GM18502 (cell line): ENCODE data around the gene ERO1A.
A peak's percentile ranks its signal among the peaks of the same experiment; 100 is the strongest.
"Not testable (repeated sequence)": the region's sequence is repeated elsewhere in the genome, so short reads cannot be mapped to it uniquely, and the experiment has no call there.

Experiments
- ATAC-seq: cut with Tn5 transposase; IDR thresholded peaks from one replicate; pipeline ENCODE4 v1.9.1; 2021; ENCODE audit warnings: mild to moderate bottlenecking; ENCODE audit not compliant: unreplicated experiment, poor library complexity

ERO1A gene, protein sequence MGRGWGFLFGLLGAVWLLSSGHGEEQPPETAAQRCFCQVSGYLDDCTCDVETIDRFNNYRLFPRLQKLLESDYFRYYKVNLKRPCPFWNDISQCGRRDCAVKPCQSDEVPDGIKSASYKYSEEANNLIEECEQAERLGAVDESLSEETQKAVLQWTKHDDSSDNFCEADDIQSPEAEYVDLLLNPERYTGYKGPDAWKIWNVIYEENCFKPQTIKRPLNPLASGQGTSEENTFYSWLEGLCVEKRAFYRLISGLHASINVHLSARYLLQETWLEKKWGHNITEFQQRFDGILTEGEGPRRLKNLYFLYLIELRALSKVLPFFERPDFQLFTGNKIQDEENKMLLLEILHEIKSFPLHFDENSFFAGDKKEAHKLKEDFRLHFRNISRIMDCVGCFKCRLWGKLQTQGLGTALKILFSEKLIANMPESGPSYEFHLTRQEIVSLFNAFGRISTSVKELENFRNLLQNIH

DNA sequence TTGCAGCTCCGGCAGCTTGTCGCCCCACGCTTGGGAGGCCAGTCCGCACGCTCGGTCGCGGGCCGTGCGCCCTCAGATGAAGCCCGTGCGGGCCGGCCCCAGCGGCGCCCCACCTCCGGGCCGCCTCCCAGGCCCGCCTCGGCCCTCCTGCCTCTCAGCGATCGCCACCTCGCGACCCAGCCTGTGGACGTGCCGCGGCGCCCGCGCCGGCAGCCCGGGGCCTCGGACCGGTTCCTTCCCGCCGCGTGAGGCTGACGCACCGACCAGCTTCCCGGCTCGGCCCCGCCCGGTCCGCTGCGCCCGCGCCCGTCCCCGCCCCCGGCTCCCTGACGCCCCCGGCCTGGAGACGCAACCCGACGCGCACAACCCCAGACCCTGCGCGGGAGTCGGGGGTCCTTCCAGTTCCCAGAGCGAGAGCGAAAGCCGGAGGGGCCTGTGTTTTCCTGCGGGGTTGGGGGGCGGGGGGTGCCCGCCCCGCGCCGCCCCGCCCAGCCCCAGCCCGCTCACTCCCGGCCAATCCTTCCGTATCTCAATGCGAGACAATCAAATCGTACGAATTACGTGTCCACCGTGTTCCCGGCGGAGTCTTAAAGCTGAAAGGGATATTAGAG is at the start of gene ERO1A:
ERO1A (minus strand) TSS at position 78 of the 611 bp plus-strand sequence; CDS start at position 1, 77 bp downstream.
- ATAC-seq: peak; percentile 63

DNA sequence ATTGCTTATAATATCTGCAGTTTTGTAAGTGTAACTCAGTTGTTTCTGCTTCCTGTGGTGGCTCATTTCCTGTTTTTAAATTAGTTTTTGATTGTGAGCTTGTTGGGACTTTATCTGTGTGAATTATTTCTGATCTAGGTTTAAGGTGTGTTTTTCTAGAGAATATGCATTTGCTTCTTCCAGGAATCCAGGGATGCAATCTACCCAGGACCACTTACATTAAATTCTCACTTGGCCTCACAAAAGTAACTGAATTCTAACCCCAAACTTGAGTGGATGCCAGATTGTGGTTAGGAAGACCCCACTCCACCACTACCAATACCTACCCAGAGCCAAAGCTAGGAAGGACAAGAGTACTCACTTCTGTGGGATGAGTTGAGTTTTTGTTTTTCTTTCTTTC is 46.5 kb upstream of the ERO1A start:
- ATAC-seq: peak; percentile 32

DNA sequence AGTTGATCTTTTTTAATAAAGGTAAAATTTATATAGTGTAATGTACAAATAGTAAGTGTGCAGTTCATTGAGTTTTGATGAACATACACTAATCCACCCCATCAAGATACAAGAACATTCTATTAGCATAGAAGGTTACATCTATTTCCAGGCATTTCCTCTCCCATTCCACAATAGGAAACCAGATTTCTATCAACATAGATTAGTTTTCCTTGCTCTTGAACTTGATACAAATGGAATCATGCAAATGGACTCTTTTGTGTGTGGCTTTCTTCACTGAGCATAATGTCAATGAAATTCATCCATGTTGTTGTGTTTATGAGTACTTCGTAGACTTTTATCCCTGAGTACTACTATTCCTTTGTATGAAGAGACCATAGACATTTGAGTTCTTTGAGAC is 45.4 kb upstream of the ERO1A start:
- no peak for ATAC-seq

DNA sequence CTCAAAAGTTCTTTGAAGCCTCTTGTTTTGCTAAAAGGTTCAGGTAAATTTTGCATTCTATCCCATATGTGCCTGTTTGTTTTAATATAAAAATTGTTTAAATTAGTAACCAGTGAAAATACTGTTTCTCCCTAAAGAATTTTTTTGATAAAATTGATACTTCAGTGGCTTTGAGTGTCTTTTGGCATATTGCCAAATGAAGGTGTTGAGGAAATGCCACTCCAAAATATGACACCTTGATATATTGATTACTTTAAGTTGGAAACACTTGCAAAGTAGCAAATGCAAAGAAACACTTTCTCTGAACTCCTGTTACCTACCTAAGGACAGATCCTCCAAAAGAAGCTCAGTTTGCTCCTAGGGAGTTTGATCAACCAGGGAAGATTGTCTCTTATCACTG is 43.1 kb upstream of the ERO1A start:
- ATAC-seq: no peak

DNA sequence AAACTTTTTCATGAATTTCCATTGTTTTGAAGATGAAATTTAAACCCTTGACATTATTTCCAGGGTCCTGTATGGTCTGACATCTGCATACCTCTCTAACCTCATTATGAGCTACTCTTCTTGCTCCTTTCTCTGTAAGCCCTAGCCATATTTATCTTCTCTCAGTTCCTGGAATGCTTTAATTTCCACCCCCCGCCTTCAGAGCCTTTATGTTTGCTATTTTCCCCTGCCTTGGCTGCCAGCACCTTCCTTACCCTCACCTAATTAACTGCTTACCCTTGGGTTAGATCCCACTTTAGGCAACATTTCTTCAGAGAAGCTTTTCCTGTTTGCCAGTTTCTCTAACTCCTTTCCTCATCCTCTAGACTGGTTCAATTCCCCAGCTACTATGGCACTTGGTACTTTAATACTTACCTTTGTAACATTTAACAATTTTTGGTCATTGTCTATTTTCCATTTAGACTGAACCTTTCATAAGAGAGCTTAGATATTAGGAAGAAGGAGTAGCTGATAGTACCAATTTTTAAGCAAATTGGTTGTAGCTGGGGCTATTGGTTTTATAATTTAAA is 40.6 kb upstream of the ERO1A start:
- no peak for ATAC-seq

DNA sequence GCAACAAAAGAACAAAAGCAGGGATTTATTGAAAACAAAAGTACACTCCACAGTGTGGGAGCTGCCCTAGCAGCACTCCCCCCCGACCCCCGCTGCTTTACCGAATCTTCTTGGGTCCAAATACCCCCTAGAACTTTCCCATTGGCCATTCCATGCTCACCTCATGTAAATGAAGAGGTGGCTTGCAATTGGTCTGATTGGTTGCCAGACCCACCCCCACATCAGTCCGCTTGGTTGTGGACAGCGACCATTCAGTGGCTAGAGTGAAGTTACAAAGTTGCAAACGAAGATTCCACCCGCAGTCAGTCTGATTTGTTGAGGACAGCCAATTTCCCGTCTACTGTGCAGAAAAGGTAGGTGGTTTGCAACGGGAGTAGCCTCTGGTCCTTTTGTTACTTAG is 38.5 kb upstream of the ERO1A start:
- no peak for ATAC-seq

DNA sequence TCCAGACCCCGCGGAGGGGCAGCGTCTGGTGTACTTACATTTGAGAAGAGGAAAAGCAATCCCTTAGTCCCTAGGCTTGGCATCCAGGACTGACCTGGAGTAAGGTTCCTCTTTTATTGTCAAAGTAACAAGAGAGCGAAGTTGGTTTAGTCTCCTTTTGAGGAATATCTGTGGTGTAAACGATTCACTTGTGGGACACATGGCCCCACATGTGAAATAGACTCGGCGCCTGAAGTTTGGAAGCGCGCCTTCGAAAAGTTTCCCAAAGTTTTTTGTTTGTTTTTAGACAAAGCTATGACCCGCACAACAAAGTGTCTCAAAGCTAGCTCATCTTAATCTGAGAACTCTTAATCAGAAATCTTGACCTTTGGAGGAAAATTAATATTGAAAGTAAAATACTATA is 35.4 kb upstream of the ERO1A start:
- no peak for ATAC-seq

DNA sequence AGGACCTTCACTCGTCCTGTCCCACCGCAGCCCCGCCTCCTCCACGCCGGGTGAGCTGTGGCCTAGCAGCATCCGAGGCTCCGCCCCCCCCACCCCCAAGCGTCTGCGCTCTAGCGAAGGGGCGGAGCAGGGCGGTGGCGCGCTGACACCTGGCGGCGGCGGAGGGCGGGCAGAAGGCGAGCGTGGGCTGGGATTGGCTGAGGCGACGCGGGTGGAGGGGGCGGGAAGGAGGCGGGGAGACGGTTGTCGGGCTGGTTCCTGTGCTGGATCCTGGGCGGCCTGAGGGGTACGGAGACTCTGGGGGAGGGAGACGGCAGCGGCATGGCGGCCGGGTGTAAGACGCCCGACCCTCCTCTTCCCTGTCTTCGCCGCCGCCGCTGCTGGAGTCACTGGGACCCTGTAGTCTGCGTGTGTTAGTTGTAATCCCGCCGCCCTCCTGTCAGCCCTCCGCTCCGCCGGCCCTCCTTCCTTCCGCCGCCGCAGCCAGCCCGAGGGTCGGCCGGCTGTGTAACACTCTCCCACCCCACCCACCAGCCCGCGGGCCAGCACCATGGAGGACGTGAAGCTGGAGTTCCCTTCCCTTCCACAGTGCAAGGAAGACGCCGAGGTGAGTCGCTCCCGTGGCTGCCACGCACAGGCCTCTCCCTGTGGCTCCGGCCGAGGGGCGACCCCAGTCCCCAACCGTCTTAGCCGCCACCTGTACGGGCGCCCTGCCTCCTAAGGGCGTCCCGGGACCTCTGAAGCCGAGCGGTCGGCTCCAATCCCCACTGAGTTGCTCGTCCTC is 34.8 kb upstream of the ERO1A start, which contains the start of gene STYX:
STYX (plus strand) TSS at position 242 of the 784 bp plus-strand sequence; CDS start at position 551, 309 bp downstream.
- peak; percentile 93 for ATAC-seq

DNA sequence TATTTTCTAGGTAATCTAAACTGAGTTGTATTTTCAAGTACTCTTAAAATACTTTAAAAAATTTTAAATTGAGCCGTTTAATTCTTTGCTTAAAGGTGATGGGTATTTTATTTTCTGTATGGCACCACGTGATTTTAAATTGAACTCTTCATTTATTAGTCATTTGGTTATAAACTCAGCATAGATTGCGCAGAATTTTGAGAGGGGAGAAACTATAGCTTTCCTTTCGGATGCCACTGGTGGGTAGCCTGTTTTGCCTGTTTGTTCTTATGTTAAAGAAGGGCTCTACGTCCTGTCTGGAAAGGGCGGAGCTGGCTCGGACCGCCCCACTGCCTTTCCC is 34.2 kb upstream of the ERO1A start:
- ATAC-seq: no peak

DNA sequence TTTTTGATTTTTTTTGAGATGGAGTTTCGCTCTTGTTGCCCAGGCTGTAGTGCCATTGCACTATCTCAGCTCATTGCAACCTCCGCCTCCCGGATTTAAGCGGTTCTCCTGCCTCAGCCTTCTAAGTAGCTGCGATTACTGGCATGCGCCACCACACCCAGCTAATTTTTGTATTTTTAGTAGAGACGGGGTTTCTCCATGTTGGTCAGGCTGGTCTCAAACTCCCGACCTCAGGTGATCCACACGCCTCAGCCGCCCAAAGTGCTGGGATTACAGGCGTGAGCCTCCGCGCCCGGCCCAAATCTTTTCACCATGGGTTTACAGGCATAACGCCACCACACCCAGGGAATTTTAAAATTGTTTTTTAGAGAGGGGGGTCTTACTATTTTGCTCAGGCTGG is 33.7 kb upstream of the ERO1A start:
- ATAC-seq: not testable (repeated sequence)

DNA sequence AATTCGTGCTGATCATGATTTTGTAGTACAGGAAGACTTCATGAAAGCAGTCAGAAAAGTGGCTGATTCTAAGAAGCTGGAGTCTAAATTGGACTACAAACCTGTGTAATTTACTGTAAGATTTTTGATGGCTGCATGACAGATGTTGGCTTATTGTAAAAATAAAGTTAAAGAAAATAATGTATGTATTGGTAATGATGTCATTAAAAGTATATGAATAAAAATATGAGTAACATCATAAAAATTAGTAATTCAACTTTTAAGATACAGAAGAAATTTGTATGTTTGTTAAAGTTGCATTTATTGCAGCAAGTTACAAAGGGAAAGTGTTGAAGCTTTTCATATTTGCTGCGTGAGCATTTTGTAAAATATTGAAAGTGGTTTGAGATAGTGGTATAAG is 32.2 kb upstream of the ERO1A start:
- not testable (repeated sequence) for ATAC-seq

DNA sequence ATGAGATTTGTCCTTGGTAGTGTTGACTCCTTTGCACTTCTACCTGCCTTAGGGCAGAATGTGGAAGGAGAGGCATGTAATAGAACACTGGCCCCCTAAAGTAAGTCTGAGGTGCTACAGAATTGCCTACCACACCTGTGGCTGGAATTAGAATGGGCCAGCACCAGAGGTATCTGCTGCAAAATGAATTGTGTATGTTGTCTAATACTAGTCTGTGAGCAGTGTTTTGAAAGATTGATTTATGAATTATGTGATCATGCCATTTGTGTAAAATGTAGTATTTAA is 28.9 kb upstream of the ERO1A start:
- ATAC-seq: no peak

DNA sequence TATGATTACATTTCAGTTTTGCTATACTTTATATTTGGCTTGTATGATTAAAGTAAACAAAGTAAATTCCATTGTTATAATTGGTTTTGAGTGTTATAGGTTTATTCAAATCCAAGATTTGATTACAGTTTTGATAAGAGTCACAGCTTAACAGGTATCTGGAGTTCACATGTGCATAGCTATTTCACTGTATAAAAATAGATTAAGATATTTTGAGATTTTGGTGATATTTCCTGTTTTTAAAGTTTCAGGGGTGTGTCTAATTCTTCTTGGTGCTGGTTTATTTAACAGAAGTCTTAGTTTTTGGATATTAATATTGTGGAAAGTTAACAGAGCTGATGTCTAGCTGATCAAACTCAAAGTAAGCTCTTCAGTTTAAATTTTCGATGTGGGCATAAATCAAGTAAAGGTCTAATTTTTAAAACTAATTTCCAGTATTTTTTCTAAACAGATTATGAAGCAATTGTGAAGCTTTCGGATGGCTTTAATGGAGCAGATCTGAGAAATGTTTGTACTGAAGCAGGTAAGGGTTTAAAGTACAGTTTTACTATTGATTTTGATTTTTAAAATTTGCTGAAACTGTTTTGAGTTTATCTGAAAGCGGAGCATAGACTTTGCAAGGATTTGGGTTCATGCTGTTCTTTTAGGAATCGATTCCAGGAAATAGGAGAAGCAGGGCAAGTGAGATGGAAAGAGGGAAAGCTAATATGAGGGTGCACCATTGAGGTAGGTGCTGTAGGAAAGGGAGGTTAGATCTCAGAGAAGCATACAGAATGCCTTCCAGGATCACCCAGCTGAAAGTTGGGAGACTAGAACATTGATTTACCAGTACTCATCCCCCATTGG is 28.4 kb upstream of the ERO1A start:
- no peak for ATAC-seq

DNA sequence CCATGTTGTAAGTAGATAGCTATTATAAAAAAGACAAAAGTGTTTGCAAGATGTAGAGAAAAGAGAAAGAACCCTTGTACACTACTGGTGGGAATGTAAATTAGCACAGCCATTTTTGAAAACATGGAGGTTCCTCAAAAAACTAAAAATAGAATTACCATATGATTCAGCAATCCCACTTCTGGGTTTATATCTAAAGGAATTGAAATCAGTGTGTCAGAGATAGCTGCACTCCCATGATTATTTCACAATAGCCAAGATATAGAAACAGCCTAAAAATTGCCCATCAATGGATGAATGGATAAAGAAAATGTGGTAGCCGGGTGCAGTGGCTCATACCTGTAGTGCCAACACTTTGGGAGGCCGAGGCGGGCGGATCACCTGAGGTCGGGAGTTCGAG is 20.8 kb upstream of the ERO1A start:
- ATAC-seq: no peak

DNA sequence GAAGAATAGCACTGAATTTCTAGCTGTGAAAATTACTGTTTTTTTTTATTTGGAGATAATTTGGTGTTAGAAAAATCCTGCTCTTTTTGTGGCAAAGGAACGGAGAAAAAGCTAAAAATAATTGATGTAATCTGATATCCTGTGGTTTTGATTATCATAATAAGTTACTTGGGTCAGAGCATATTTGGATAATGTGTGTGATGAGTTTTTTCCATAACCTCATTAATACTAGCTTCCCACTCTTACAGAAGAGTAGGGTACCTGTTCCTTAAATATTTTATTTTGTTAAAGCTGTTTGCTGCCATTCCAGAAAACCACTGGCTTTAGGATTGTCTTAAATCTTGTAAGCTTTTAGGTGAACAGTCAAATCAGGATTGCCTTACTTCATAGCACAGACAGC is 16.3 kb upstream of the ERO1A start:
- ATAC-seq: no peak

DNA sequence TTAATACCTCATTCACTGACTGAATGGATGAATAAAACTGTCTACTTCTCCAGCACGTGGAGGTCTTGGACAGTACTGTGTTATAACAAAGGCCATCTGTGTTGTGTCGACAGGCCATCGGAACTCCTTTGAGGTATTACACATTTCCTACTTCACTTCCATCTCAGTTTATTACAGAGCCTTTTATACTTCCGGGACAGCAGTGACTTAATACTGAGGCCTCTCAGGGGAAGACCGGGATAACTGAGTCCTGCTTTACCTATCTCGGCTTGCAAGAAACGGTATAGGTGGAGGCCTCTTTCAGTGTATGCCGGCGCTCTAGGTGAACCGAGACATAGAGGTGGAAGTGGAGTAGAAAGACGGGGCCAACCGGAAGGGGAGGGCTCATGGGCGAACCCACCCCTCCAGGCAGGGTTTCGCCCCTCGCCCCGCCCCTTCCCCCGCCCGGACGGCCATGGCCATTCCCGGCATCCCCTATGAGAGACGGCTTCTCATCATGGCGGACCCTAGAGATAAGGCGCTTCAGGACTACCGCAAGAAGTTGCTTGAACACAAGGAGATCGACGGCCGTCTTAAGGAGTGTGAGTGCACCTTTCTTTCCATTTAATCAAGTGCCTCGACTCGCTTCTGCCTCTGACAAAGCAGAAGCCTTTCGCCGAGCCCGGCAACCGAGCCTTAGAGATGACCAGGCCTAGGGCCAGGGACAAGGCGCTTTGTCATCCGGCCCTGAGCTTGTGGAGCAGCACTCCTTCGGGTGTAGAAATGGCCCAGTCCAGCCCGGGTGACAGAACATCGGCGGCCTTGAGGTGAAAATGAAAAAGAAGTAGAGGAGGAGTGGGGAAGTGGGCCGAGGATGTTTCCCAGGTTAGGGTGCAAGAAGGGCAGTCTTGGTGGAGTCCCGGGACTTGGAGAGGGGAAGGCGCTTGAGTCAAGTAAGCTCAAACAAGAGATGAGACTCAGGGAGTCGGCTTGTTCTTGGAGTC is 11.7 kb upstream of the ERO1A start, which contains the start of gene PSMC6:
PSMC6 (plus strand) TSS at position 477 of the 983 bp plus-strand sequence; CDS start at position 497, 20 bp downstream.
- ATAC-seq: peak; percentile 95

DNA sequence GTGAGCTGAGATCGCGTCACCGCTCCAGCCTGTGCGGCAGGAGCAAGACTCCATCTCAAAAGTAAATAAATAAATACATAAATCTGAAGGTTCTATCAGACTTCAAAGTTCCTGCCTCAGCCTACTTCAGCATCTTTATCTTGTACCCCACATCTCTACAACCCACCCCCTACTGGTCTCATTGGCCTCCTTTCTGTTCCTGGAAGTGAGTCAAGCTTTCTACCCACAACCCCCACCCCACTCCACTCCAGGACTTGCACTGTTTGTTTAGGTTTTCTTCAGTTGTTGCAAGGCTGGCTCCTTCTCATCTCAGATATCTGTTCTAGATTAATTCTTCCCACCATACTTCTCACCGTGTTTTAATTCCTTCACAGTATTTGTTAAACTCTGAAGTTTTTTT is 10.9 kb upstream of the ERO1A start:
- ATAC-seq: no peak

DNA sequence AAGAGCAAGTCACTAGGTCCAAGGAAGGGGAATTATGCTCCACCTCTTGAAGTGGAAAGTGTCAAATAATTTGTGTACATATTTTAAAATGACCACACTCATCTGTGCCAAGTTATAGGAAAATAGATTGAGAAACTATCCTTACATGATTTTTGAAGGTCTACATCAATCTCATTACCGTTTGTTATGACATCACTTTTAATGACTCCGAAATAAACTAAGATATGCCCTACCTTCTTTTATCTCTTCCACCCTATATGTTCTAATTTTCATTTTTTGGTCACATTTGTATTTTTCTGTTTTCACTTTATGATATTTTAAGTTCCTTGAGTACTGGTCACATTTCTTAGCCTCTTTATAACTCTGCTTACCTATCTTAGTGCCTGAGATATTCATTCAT is 8.3 kb upstream of the ERO1A start:
- no peak for ATAC-seq

DNA sequence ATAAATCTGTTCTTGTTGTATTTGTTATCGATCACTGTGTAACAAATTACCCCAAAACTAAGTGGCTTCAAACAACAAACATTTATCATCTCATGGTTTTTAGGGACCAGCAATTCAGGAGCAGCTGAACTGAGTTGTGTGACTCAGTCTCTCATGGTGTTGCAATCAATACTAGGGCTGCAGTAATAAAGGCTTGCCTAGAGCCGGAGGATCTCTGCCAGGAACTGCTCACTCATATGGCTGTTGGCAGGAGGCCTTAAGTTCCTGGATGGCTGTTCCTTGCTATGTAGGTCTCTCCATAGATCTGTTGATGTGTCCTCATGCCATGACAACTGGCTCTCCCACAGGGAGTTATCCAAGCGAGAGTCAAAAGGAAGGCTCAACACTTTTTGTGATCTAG is 7.9 kb upstream of the ERO1A start:
- ATAC-seq: no peak
